HEK293 (cell line): ENCODE data around the gene AURKA.

Source experiments
- CTCF ChIA-PET: fragments of 350-600 bp; formaldehyde crosslinking; extraction: SDS; loops from one replicate; lab custom pipeline; 2021; ENCODE audit warnings: antibody characterized with exemption; lab: Yijun Ruan, JAX
- POLR2A ChIA-PET: fragments of 300-600 bp; formaldehyde crosslinking; extraction: SDS; loops from one replicate; lab custom pipeline; 2020; ENCODE audit warnings: antibody characterized with exemption, inconsistent platforms; lab: Yijun Ruan, JAX
- H3K27ac ChIP-seq: fragments of 200-500 bp; sonication (Bioruptor generic); 2 replicates; pipeline ENCODE4 v1.5.1; 2014; ENCODE audit warnings: low read depth, low read length, control low read depth, inconsistent platforms; ENCODE audit errors: extremely low read depth
- H3K36me3 ChIP-seq, 2 experiments: fragments of 200-500 bp in 1 of 2; sonication (Bioruptor generic) in 1 of 2; 1 replicate in 1 of 2; 2 replicates in 1 of 2; pipeline ENCODE4 v1.5.1; 2014 to 2017; ENCODE audit warnings: inconsistent platforms in 2 of 2, low read length in 2 of 2; ENCODE audit not compliant: control insufficient read depth in 2 of 2, insufficient read depth in 1 of 2
- H3K4me1 ChIP-seq: fragments of 200-500 bp; sonication (Bioruptor generic); 2 replicates; pipeline ENCODE4 v1.5.1; 2014; ENCODE audit warnings: mild to moderate bottlenecking, low read length, inconsistent platforms; ENCODE audit not compliant: control insufficient read depth, insufficient read depth
- H3K4me3 ChIP-seq: 2 replicates; pipeline ENCODE4 v1.5.1; 2011; ENCODE audit warnings: low read depth, mild to moderate bottlenecking, control low read depth, low read length, moderate library complexity
- H3K9me3 ChIP-seq: fragments of 200-500 bp; sonication (Bioruptor generic); 2 replicates; pipeline ENCODE4 v1.5.1; 2014; ENCODE audit warnings: low read depth, low read length, inconsistent platforms; ENCODE audit not compliant: control insufficient read depth, insufficient read depth
- IKZF3 ChIP-seq: fragments of 450-650 bp; IDR thresholded peaks from 2 replicates; pipeline ENCODE4 v1.5.0; 2018; ENCODE audit warnings: missing biosample characterization, mild to moderate bottlenecking, missing genetic modification characterization, moderate library complexity
- KLF1 ChIP-seq: fragments of 450-650 bp; formaldehyde crosslinking; IDR thresholded peaks from 2 replicates; pipeline ENCODE4 v1.5.1; 2016; ENCODE audit warnings: missing biosample characterization, missing genetic modification characterization
- OSR2 ChIP-seq: fragments of 450-650 bp; formaldehyde crosslinking; IDR thresholded peaks from 2 replicates; pipeline ENCODE4 v1.5.1; 2016; ENCODE audit warnings: missing biosample characterization, missing genetic modification characterization
- PBX3 ChIP-seq: sonication (generic); formaldehyde crosslinking; IDR thresholded peaks from 2 replicates; pipeline ENCODE4 v1.8.1; 2022; ENCODE audit warnings: mild to moderate bottlenecking, moderate library complexity, missing genetic modification reagents
- ZBTB21 ChIP-seq: fragments of 450-650 bp; formaldehyde crosslinking; IDR thresholded peaks from 2 replicates; pipeline ENCODE4 v1.5.1; 2017; ENCODE audit warnings: missing biosample characterization, missing genetic modification characterization
- ZBTB48 ChIP-seq: fragments of 450-650 bp; formaldehyde crosslinking; IDR thresholded peaks from 2 replicates; pipeline ENCODE4 v1.5.1; 2016; ENCODE audit warnings: missing biosample characterization, missing genetic modification characterization
- ZNF140 ChIP-seq: fragments of 450-650 bp; formaldehyde crosslinking; IDR thresholded peaks from 2 replicates; pipeline ENCODE4 v1.5.1; 2016; ENCODE audit warnings: missing biosample characterization, missing genetic modification characterization
- ZNF155 ChIP-seq: fragments of 450-650 bp; formaldehyde crosslinking; IDR thresholded peaks from 2 replicates; pipeline ENCODE4 v1.5.1; 2016; ENCODE audit warnings: missing biosample characterization, missing genetic modification characterization
- ZNF169 ChIP-seq: fragments of 450-650 bp; formaldehyde crosslinking; IDR thresholded peaks from 2 replicates; pipeline ENCODE4 v1.5.1; 2016; ENCODE audit warnings: missing biosample characterization, missing genetic modification characterization
- ZNF211 ChIP-seq: fragments of 450-650 bp; formaldehyde crosslinking; IDR thresholded peaks from 2 replicates; pipeline ENCODE4 v1.5.1; 2016; ENCODE audit warnings: low read depth, missing biosample characterization, missing genetic modification characterization
- ZNF266 ChIP-seq: fragments of 450-650 bp; formaldehyde crosslinking; IDR thresholded peaks from 2 replicates; pipeline ENCODE4 v1.5.1; 2016; ENCODE audit warnings: missing biosample characterization, missing genetic modification characterization, low read depth
- ZNF341 ChIP-seq: fragments of 450-650 bp; formaldehyde crosslinking; IDR thresholded peaks from 2 replicates; pipeline ENCODE4; 2016; ENCODE audit warnings: low read depth, missing biosample characterization, missing genetic modification characterization
- ZNF398 ChIP-seq: fragments of 450-650 bp; formaldehyde crosslinking; IDR thresholded peaks from 2 replicates; pipeline ENCODE4 v1.5.1; 2017; ENCODE audit warnings: missing biosample characterization, missing genetic modification characterization
- ZNF518A ChIP-seq: fragments of 450-650 bp; formaldehyde crosslinking; conservative IDR thresholded peaks from 2 replicates; pipeline ENCODE4 v1.5.1; 2016; ENCODE audit warnings: low read depth, missing biosample characterization, missing genetic modification characterization
- ZNF548 ChIP-seq: fragments of 450-650 bp; formaldehyde crosslinking; IDR thresholded peaks from 2 replicates; pipeline ENCODE4 v1.5.1; 2016; ENCODE audit warnings: missing biosample characterization, missing genetic modification characterization
- ZNF561 ChIP-seq: fragments of 450-650 bp; IDR thresholded peaks from 2 replicates; pipeline ENCODE4 v1.5.1; 2018; ENCODE audit warnings: missing biosample characterization, missing genetic modification characterization, borderline replicate concordance
- ZNF585B ChIP-seq: fragments of 450-650 bp; formaldehyde crosslinking; IDR thresholded peaks from 2 replicates; pipeline ENCODE4 v1.5.1; 2016; ENCODE audit warnings: missing biosample characterization, missing genetic modification characterization
- ZNF600 ChIP-seq: fragments of 450-650 bp; formaldehyde crosslinking; IDR thresholded peaks from 2 replicates; pipeline ENCODE4 v1.5.1; 2016; ENCODE audit warnings: missing biosample characterization, missing genetic modification characterization
- ZNF626 ChIP-seq: fragments of 450-650 bp; sonication (Bioruptor Pico); formaldehyde crosslinking; IDR thresholded peaks from 2 replicates; pipeline ENCODE4 v1.5.1; 2018; ENCODE audit warnings: missing biosample characterization, missing genetic modification characterization, inconsistent platforms
- ZNF701 ChIP-seq: fragments of 450-650 bp; formaldehyde crosslinking; IDR thresholded peaks from 2 replicates; pipeline ENCODE4 v1.5.1; 2016; ENCODE audit warnings: missing biosample characterization, missing genetic modification characterization
- TF ChIP-seq, protein P1 (sequence below): fragments of 450-650 bp; formaldehyde crosslinking; IDR thresholded peaks from 2 replicates; pipeline ENCODE4 v1.5.1; 2016; ENCODE audit warnings: missing biosample characterization, missing genetic modification characterization
- TF ChIP-seq, protein P2 (sequence below): IDR thresholded peaks from 2 replicates; pipeline ENCODE4 v1.6.1; 2011; ENCODE audit warnings: mild to moderate bottlenecking, low read depth, low read length, borderline replicate concordance

AURKA gene

GRCh38 chr20:56431471-56431870, 39.5 kb upstream of the AURKA start (continued):
- no peak for TF ChIP-seq ZNF155 (tag by site-specific recombination)

DNA sequence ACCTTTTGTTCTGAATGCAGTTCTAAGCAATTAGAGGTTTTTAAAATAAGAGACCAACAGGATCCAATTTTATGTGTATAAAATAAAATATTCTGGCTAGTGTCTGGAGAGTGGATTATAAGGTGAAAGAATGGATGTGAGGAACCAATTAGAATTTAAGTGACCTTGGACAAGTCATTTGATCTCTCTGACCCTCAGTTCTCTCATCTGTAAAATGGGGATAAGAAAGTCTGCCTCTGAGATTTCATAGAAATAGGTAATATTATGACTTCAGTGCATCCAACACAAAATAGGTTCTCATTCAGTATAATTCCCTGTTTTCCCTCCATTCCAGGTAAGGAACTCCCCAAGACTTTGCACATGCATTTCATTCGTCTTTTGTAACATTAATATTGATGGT, 38.9 kb upstream of the AURKA start:
- CTCF ChIA-PET, result no interaction called here
- no peak for TF ChIP-seq ZNF266
- TF ChIP-seq ZNF518A (tag by site-specific recombination), result no peak
- no peak for TF ChIP-seq ZNF701
- TF ChIP-seq ZNF211 (tag by site-specific recombination), result no peak
- no peak for TF ChIP-seq ZNF398
- TF ChIP-seq PBX3, result no peak
- TF ChIP-seq ZNF341 (tag by site-specific recombination), result no peak
- TF ChIP-seq KLF1, result no peak
- TF ChIP-seq ZBTB48 (tag by site-specific recombination), result no peak
- TF ChIP-seq ZBTB21, result no peak
- TF ChIP-seq ZNF169 (tag by site-specific recombination), result no peak
- TF ChIP-seq, all 188 proteins: peak for 0
- no peaks in the 10 kb centered on the region for H3K36me3 ChIP-seq
- POLR2A ChIA-PET, result no interaction called here
- H3K4me3 ChIP-seq, result no peak overlapping the region
- H3K9me3 ChIP-seq, result no peaks in the 10 kb centered on the region
- H3K27ac ChIP-seq, result no peak overlapping the region
- no peaks in the 10 kb centered on the region for H3K4me1 ChIP-seq

- Histone ChIP-seq H3K36me3 (no peaks in the 10 kb centered on the region), H3K9me3 (no peaks in the 10 kb centered on the region), H3K27ac (no peak overlapping the region), H3K4me1 (no peaks in the 10 kb centered on the region), H3K4me3 (no peak overlapping the region)
- TF ChIP-seq ZNF600 (tag by site-specific recombination) (no peak), ZNF561 (no peak), ZNF140 (no peak), ZNF548 (tag by site-specific recombination) (no peak), ZNF626 (tag by site-specific recombination) (no peak), ZNF585B (tag by site-specific recombination) (no peak), IKZF3 (tag by site-specific recombination) (no peak), OSR2 (tag by site-specific recombination) (no peak)
- TF ChIP-seq, protein P1, sequence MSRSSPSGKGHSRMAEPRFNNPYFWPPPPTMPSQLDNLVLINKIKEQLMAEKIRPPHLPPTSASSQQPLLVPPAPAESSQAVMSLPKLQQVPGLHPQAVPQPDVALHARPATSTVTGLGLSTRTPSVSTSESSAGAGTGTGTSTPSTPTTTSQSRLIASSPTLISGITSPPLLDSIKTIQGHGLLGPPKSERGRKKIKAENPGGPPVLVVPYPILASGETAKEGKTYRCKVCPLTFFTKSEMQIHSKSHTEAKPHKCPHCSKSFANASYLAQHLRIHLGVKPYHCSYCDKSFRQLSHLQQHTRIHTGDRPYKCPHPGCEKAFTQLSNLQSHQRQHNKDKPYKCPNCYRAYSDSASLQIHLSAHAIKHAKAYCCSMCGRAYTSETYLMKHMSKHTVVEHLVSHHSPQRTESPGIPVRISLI (tag by site-specific recombination), result no peak
- TF ChIP-seq, protein P2, sequence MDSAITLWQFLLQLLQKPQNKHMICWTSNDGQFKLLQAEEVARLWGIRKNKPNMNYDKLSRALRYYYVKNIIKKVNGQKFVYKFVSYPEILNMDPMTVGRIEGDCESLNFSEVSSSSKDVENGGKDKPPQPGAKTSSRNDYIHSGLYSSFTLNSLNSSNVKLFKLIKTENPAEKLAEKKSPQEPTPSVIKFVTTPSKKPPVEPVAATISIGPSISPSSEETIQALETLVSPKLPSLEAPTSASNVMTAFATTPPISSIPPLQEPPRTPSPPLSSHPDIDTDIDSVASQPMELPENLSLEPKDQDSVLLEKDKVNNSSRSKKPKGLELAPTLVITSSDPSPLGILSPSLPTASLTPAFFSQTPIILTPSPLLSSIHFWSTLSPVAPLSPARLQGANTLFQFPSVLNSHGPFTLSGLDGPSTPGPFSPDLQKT, result no peak
- ChIA-PET POLR2A (no interaction called here), CTCF (no interaction called here)
Observed at GRCh38 chr20:56430461-56430860, 38.4 kb upstream of the AURKA start.
